OCI-LY1 (cell line): ENCODE measurements around the gene PTPRG.

Experiments used
- H2AFZ ChIP-seq: fragments of 200-600 bp; sonication (generic), shearing (Covaris generic); 2 replicates; pipeline ENCODE4 v1.6.0; 2014; ENCODE audit warnings: antibody characterized with exemption, mild to moderate bottlenecking, low read length
- H3F3A ChIP-seq: fragments of 200-600 bp; sonication (generic), shearing (Covaris generic); 2 replicates; pipeline ENCODE4 v1.6.0; 2014; ENCODE audit warnings: mild to moderate bottlenecking, antibody characterized with exemption, low read length, moderate library complexity; ENCODE audit not compliant: insufficient read depth
- H3K27ac ChIP-seq: fragments of 200-600 bp; sonication (generic); 2 replicates; pipeline ENCODE4 v1.5.1; 2014; ENCODE audit warnings: low read length, mixed run types, mild to moderate bottlenecking, low read depth; ENCODE audit not compliant: poor library complexity, severe bottlenecking
- H3K27me3 ChIP-seq: fragments of 200-600 bp; sonication (generic); 2 replicates; pipeline ENCODE4 v1.6.0; 2014; ENCODE audit warnings: antibody characterized with exemption, mild to moderate bottlenecking, low read length, moderate library complexity; ENCODE audit not compliant: insufficient read depth
- H3K36me3 ChIP-seq: fragments of 200-600 bp; sonication (generic); 2 replicates; pipeline ENCODE4 v1.6.1; 2014; ENCODE audit warnings: mild to moderate bottlenecking, antibody characterized with exemption, low read length, moderate library complexity, mixed read lengths; ENCODE audit not compliant: insufficient read depth
- H3K4me1 ChIP-seq: fragments of 200-600 bp; sonication (generic); 2 replicates; pipeline ENCODE4 v1.5.1; 2014; ENCODE audit warnings: mild to moderate bottlenecking, low read length, moderate library complexity; ENCODE audit not compliant: insufficient read depth, severe bottlenecking
- H3K4me2 ChIP-seq: fragments of 200-600 bp; sonication (generic), shearing (Covaris generic); 2 replicates; pipeline ENCODE4 v1.6.1; 2014; ENCODE audit warnings: low read length
- H3K4me3 ChIP-seq: fragments of 200-600 bp; sonication (generic); 2 replicates; pipeline ENCODE4 v1.5.1; 2014; ENCODE audit warnings: low read length, low read depth, mild to moderate bottlenecking, mixed read lengths; ENCODE audit not compliant: poor library complexity, severe bottlenecking
- H3K79me2 ChIP-seq: fragments of 200-600 bp; shearing (Covaris generic); 2 replicates; pipeline ENCODE4 v1.6.1; 2016; ENCODE audit warnings: mixed run types, low read length, mixed read lengths; ENCODE audit not compliant: insufficient read depth
- H3K9ac ChIP-seq: fragments of 200-600 bp; sonication (generic), shearing (Covaris generic); 2 replicates; pipeline ENCODE4 v1.6.1; 2014; ENCODE audit warnings: mild to moderate bottlenecking, low read length, mixed read lengths
- H3K9me2 ChIP-seq: fragments of 200-600 bp; sonication (generic), shearing (Covaris generic); 2 replicates; pipeline ENCODE4 v1.6.1; 2014; ENCODE audit warnings: low read depth, mild to moderate bottlenecking, low read length, mixed read lengths
- H3K9me3 ChIP-seq: fragments of 200-600 bp; shearing (Covaris generic); 2 replicates; pipeline ENCODE4 v1.6.1; 2014; ENCODE audit warnings: low read length, mixed read lengths
- H4K20me1 ChIP-seq: fragments of 200-600 bp; sonication (generic), shearing (Covaris generic); 2 replicates; pipeline ENCODE4 v1.6.0; 2016; ENCODE audit warnings: mild to moderate bottlenecking, low read length; ENCODE audit not compliant: insufficient read depth
- CTCF ChIP-seq: fragments of 200-600 bp; sonication (generic), shearing (Covaris generic); IDR thresholded peaks from 2 replicates; pipeline ENCODE4 v1.5.1; 2017; ENCODE audit warnings: mild to moderate bottlenecking, antibody characterized with exemption, low read length, moderate library complexity, mixed read lengths
- EZH2 ChIP-seq: fragments of 200-600 bp; sonication (generic), shearing (Covaris generic); IDR thresholded peaks from 2 replicates; pipeline ENCODE4 v1.8.0; 2017; ENCODE audit warnings: borderline replicate concordance, mixed run types, mild to moderate bottlenecking, antibody characterized with exemption, low read length, moderate library complexity, mixed read lengths

PTPRG gene

GRCh38 chr3:61912158-61912557 lies 350.8 kb downstream of the PTPRG start:
- Histone ChIP-seq H3F3A (no peaks in the 10 kb centered on the region), H3K9me2 (no peaks in the 10 kb centered on the region), H3K9ac (no peak overlapping the region), H2AFZ (no peak overlapping the region), H3K9me3 (no peaks in the 10 kb centered on the region), H3K79me2 (no peaks in the 10 kb centered on the region), H3K36me3 (no peaks in the 10 kb centered on the region), H3K4me2 (no peak overlapping the region), H3K27ac (no peak overlapping the region), H3K27me3 (no peaks in the 10 kb centered on the region), H3K4me1 (no peaks in the 10 kb centered on the region), H4K20me1 (no peaks in the 10 kb centered on the region), H3K4me3 (no peak overlapping the region)
- no peak for TF ChIP-seq EZH2
- TF ChIP-seq CTCF: no peak

GRCh38 chr3:61913701-61914100 lies 352.3 kb downstream of the PTPRG start:
- Histone ChIP-seq H3K9me3 (no peaks in the 10 kb centered on the region), H3K9me2 (no peaks in the 10 kb centered on the region), H3K27me3 (no peaks in the 10 kb centered on the region), H2AFZ (no peak overlapping the region), H4K20me1 (no peaks in the 10 kb centered on the region), H3K4me1 (no peaks in the 10 kb centered on the region), H3K36me3 (no peaks in the 10 kb centered on the region), H3K27ac (no peak overlapping the region), H3K4me3 (no peak overlapping the region), H3F3A (no peaks in the 10 kb centered on the region), H3K79me2 (no peaks in the 10 kb centered on the region), H3K9ac (no peak overlapping the region), H3K4me2 (no peak overlapping the region)
- TF ChIP-seq EZH2 (no peak), CTCF (no peak)

- Histone ChIP-seq H2AFZ (no peak overlapping the region), H3K27me3 (no peaks in the 10 kb centered on the region), H3K36me3 (no peaks in the 10 kb centered on the region), H3K4me2 (no peak overlapping the region), H3K9ac (no peak overlapping the region), H3K4me1 (no peaks in the 10 kb centered on the region), H3K79me2 (no peaks in the 10 kb centered on the region), H3K9me2 (no peaks in the 10 kb centered on the region), H4K20me1 (no peaks in the 10 kb centered on the region), H3K4me3 (no peak overlapping the region), H3F3A (no peaks in the 10 kb centered on the region), H3K27ac (no peak overlapping the region), H3K9me3 (no peaks in the 10 kb centered on the region)
- no peak for TF ChIP-seq CTCF
- TF ChIP-seq EZH2: no peak
Measured at GRCh38 chr3:61914276-61914675, 352.9 kb downstream of the PTPRG start.
